ENCODE data around the gene MGST2.

The MGST2 gene

DNA sequence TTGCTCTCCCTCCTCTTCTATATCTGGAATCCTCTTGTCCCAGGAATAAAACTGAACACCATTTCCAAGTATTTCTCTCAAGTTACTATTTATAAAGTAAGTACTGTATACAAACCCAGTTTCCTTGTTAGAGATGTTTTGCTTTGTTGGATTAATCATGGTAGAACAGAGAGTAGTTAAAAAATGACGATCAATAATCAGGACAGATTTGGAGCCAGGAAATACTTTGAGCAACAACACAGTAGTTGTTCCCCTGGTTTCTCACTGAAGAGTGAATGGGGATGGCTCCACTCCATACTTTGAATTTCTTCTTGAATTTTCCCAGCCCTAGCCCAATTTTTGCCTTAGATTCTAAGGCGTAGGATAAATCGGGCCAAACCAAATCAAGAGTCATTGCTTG lies 21.4 kb downstream of the MGST2 start:
- H3K27me3 ChIP-seq (ENCODE audit: control insufficient read depth, low read length): no peaks in the 10 kb centered on the region
- no peak overlapping the region for H3K27ac ChIP-seq (ENCODE audit: low read depth, low read length)
- no peak overlapping the region for H3K4me2 ChIP-seq (ENCODE audit: low read length)
- no peaks in the 10 kb centered on the region for H3F3A ChIP-seq (ENCODE audit: control insufficient read depth, insufficient read depth)
- H3K9me3 ChIP-seq (ENCODE audit: control insufficient read depth, insufficient read depth, low read length): no peaks in the 10 kb centered on the region
- H3K9me2 ChIP-seq (replicated peaks; ENCODE audit: control insufficient read depth, low read length): no peaks in the 10 kb centered on the region
- H3K4me1 ChIP-seq (ENCODE audit: control insufficient read depth, low read length): peaks cover 1% of the 10 kb centered on the region
- TF ChIP-seq, protein P1, sequence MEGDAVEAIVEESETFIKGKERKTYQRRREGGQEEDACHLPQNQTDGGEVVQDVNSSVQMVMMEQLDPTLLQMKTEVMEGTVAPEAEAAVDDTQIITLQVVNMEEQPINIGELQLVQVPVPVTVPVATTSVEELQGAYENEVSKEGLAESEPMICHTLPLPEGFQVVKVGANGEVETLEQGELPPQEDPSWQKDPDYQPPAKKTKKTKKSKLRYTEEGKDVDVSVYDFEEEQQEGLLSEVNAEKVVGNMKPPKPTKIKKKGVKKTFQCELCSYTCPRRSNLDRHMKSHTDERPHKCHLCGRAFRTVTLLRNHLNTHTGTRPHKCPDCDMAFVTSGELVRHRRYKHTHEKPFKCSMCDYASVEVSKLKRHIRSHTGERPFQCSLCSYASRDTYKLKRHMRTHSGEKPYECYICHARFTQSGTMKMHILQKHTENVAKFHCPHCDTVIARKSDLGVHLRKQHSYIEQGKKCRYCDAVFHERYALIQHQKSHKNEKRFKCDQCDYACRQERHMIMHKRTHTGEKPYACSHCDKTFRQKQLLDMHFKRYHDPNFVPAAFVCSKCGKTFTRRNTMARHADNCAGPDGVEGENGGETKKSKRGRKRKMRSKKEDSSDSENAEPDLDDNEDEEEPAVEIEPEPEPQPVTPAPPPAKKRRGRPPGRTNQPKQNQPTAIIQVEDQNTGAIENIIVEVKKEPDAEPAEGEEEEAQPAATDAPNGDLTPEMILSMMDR (IDR thresholded peaks at IDR 0.05; ENCODE audit: low read depth, low read length, poor library complexity, severe bottlenecking): no peak
- TF ChIP-seq EZH2phosphoT487 (IDR thresholded peaks at IDR 0.05; ENCODE audit: borderline replicate concordance, low read length): no peak
- no peaks in the 10 kb centered on the region for H4K20me1 ChIP-seq (ENCODE audit: control insufficient read depth, insufficient read depth, low read depth, low read length)
- no peak overlapping the region for H3K4me3 ChIP-seq (ENCODE audit: low read length)
- H3K36me3 ChIP-seq (ENCODE audit: control insufficient read depth, low read length): no peaks in the 10 kb centered on the region
- no peaks in the 10 kb centered on the region for H3K79me2 ChIP-seq (ENCODE audit: control insufficient read depth, low read length)

DNA sequence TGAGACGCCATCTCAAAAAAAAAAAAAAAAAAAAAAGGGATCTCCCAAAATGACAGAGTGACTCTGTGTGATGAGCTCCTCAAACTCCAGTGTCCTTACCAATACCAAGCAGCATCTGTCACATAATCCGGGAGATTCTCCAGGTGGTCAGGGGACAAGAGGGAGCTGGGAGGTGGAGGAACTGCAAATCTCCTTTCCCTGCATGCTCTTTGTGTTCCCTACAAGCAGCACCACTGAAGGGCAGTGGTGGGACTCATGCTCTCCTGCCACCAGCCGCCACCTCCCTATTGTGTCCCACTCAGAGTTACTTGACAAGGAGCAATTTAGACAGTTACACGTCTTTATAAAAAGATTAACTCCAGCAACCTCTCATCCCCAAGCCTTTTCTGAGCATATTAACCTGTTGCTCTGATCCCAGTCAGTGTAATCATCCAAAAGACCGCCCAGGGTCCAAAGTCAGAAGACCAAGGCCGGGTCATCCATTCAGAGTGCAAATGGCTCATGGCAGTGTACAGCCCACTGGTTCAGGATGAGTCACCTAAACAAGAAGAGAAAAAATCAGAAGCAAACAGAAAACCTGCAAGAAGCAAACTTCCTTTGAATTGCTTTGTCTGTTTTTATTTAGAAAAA lies 23.6 kb downstream of the MGST2 start:
- no peak for TF ChIP-seq EZH2phosphoT487 (IDR thresholded peaks at IDR 0.05; ENCODE audit: borderline replicate concordance, low read length)
- TF ChIP-seq, protein P1 (IDR thresholded peaks at IDR 0.05; ENCODE audit: low read depth, low read length, poor library complexity, severe bottlenecking): no peak
- Histone ChIP-seq H3K27ac (ENCODE audit: low read depth, low read length) (no peak overlapping the region), H3K9me2 (replicated peaks; ENCODE audit: control insufficient read depth, low read length) (no peaks in the 10 kb centered on the region), H3K36me3 (ENCODE audit: control insufficient read depth, low read length) (no peaks in the 10 kb centered on the region), H3K4me3 (ENCODE audit: low read length) (no peak overlapping the region), H3K4me2 (ENCODE audit: low read length) (no peak overlapping the region), H4K20me1 (ENCODE audit: control insufficient read depth, insufficient read depth, low read depth, low read length) (no peaks in the 10 kb centered on the region), H3F3A (ENCODE audit: control insufficient read depth, insufficient read depth) (no peaks in the 10 kb centered on the region), H3K9me3 (ENCODE audit: control insufficient read depth, insufficient read depth, low read length) (no peaks in the 10 kb centered on the region), H3K79me2 (ENCODE audit: control insufficient read depth, low read length) (no peaks in the 10 kb centered on the region), H3K4me1 (ENCODE audit: control insufficient read depth, low read length) (peaks cover 9% of the 10 kb centered on the region), H3K27me3 (ENCODE audit: control insufficient read depth, low read length) (no peaks in the 10 kb centered on the region)

DNA sequence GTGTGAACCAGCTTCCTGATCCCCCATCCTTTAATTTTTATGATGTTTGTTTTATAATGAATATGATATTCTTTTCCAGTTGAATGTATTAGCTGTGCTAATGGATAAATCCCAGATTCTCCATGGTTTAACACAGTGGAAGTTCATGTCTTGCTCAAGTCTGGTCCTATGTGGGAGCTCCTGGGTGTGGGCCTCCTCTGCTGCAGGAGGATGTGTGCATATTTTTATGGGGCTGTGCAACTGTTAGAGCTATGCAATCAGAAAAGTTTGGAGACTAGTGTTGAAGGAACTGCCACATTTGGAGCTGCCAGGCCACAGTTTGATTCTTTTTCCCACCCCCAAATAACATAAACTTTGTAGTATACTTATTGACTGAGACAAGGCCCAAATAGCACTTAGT lies 24.8 kb downstream of the MGST2 start:
- Histone ChIP-seq H3K79me2 (ENCODE audit: control insufficient read depth, low read length) (no peaks in the 10 kb centered on the region), H3K9me2 (replicated peaks; ENCODE audit: control insufficient read depth, low read length) (no peaks in the 10 kb centered on the region), H3K4me2 (ENCODE audit: low read length) (no peak overlapping the region), H3K27ac (ENCODE audit: low read depth, low read length) (no peak overlapping the region), H3F3A (ENCODE audit: control insufficient read depth, insufficient read depth) (no peaks in the 10 kb centered on the region), H4K20me1 (ENCODE audit: control insufficient read depth, insufficient read depth, low read depth, low read length) (no peaks in the 10 kb centered on the region), H3K27me3 (ENCODE audit: control insufficient read depth, low read length) (no peaks in the 10 kb centered on the region), H3K9me3 (ENCODE audit: control insufficient read depth, insufficient read depth, low read length) (no peaks in the 10 kb centered on the region), H3K36me3 (ENCODE audit: control insufficient read depth, low read length) (no peaks in the 10 kb centered on the region), H3K4me3 (ENCODE audit: low read length) (no peak overlapping the region), H3K4me1 (ENCODE audit: control insufficient read depth, low read length) (peaks cover 9% of the 10 kb centered on the region)
- TF ChIP-seq, protein P1 (IDR thresholded peaks at IDR 0.05; ENCODE audit: low read depth, low read length, poor library complexity, severe bottlenecking): no peak
- TF ChIP-seq EZH2phosphoT487 (IDR thresholded peaks at IDR 0.05; ENCODE audit: borderline replicate concordance, low read length): no peak

Measured in DOHH2 (cell line).